Kidney tubule cell (primary cell): ENCODE data around the gene MBNL1.

Source experiments
- DNase-seq: peaks from one replicate; pipeline ENCODE4 v3.0.0-alpha.2; 2018; ENCODE audit warnings: low spot score

MBNL1 gene

GRCh38 chr3:152298393-152299248 lies 29.9 kb downstream of the MBNL1 start:
- DNase-seq, result peak; percentile 84

DNA sequence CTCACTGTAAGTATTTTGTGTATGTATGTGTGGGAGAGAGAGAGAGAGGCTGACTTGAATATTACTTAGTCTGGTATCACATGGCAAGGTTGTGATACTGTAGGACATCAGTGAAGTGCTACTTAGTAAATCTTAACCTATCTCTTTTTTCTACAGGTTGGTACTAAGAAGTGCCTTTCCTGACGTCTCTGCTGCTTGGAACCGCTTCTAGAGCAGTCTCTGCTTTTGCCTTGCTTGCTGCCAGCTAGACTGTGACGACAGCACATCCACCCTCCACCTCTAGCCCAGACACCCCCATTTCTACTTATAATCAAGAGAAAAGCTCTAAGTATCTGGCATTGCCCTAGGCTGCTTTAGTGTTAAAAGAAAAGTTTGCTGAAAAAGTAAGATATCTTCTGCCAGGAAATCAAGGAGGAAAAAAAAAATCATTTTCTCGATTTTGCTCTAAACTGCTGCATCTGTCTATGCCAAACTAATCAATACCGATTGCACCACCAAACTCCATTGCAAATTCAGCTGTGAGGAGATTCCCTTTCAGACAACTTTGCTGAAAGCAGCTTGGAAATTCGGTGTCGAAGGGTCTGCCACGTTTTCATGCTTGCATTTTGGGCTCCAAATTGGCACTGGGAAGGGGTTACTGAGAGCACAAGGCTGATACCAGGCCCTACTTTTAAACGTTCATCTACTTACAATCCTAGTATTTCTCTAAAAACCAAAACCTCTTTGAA lies 30.7 kb downstream of the MBNL1 start:
- no peak for DNase-seq

- no peak for DNase-seq
These were observed 31.5 kb downstream of the MBNL1 start for GRCh38 chr3:152300029-152300731.

DNA sequence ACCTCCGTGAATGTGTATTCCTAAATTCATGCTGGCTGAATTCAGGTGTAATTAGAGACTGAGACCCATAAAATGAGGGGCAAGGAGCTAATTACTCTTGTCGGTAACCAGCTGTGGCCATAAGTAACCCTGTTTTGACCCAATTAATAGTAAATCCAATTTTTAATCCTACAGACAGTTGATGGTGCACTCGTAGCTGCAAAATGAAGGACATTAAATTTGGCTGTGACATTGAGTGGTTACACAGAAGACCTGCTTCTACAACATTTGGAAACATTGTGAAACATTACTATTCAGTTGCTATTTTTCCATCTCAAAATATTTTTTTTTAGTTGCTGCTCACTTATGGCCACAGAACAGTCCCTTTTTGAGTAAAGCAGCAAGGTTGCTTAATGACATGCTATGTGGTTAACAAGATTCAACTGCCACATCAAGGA lies 33.0 kb downstream of the MBNL1 start:
- no peak for DNase-seq

- DNase-seq, result peak; percentile 36
These were observed 33.8 kb downstream of the MBNL1 start for GRCh38 chr3:152302521-152303021.

GRCh38 chr3:152304160-152304559 lies 35.4 kb downstream of the MBNL1 start:
- no peak for DNase-seq

DNA sequence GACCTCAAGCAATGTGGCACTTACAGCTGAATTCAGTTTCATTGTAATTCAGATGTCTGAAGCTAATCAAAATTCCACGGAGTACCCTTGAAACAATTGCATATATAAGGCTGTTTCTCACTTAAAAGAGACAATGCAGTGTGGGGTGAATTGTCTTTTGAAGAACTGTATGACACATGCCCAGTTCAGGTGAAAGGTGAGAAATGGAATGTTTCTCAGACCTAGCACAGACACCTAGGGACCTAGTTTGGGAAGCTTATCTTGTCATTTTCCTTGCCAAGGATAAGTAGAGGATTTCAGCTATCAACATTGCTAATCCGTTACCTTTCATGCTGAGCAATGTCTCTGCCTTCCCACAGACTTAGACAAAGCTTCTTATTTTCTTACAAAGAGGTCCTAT lies 36.3 kb downstream of the MBNL1 start:
- no peak for DNase-seq

GRCh38 chr3:152307829-152308474 lies 39.2 kb downstream of the MBNL1 start:
- peak; percentile 85 for DNase-seq

DNA sequence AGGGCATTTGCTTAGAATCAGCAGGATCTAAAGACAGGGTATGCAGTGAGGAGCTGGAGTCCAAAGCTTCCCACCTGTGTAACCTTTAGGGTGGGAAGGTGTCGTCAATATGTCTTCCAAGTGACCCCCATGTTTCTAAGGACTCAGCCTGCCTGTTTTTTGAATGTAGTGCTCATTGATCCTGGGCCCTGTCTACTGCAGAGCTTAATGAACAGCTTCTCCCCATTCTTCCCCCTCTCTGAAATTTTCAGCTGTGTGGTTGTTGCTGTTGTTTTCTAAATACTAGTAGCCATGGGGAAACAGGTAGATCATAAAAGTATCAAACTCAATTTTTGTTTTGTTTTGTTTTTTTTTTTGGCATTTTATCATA lies 39.7 kb downstream of the MBNL1 start:
- no peak for DNase-seq

- DNase-seq, result peak; percentile 46
These were observed 40.3 kb downstream of the MBNL1 start for GRCh38 chr3:152309031-152309430.

- no peak for DNase-seq
These were observed 41.0 kb downstream of the MBNL1 start for GRCh38 chr3:152309535-152310307.

GRCh38 chr3:152313430-152313829 lies 44.7 kb downstream of the MBNL1 start:
- no peak for DNase-seq

GRCh38 chr3:152313914-152314313 lies 45.2 kb downstream of the MBNL1 start:
- no peak for DNase-seq

DNA sequence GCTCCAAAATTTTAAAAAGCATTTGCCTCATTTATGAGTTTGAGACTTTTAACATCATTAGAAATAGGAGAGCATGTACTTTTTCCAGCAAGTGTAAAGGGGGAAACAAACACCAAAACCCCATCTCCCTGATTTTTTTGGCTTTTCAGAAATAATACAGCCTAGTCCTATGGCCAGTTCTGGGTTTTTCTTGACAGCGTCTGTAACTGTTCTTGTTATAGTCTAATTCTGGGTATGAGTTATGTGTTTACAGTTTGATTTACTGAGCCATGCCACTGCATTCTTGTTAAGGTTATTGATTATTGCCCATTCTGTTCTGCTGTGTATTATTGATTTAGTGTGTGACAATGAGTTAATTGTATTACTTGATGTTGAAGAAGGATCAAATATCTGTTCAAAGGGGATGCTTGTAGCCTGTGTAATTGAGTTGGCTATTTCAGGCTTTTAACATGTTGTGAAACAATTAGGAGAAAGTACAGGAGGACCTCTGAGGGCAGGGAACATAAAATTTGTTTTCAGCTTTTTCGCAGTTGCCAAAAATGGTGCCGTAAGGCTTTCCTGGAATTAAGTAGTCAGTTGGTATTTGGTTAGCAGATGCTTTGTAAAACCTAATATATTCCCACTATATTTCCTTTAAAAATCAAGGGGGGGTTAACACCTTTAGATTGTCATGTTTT lies 46.1 kb downstream of the MBNL1 start:
- no peak for DNase-seq

GRCh38 chr3:152315623-152316022 lies 46.9 kb downstream of the MBNL1 start:
- no peak for DNase-seq

DNA sequence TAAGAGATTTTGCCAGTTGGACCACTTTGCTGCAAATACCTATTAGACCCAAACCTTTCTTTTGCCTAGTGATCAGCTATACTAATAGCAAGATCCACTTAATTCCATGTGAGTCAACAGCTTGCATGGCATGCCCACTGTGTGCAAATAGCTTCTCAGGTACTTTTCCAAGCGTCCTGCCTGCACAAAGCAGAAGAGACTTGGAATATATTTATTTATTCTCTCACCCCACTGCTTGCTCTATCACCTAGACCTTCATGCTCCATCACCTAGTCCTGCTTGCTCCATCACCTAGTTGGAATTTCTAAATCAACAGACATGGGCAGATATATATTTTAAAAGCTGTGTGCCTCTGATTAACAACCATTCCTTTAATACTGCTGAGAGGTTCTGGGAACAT lies 47.6 kb downstream of the MBNL1 start:
- DNase-seq, result no peak

DNA sequence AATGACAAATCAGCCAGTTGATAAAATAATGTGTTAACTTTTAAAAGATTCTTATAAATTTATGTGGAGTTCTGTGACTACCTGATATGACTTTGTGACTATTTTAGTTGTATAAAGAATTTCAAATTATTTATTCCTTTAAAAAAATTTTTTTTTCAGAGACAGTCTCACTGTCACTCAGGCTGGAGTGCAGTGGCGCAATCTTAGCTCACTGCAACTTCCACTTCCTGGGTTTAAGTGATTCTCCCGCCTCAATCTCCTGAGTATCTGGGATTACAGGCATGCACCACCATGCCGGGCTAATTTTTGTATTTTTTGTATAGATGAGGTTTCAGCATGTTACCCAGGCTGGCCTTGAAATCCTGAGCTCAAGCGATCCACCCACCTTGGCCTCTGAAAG lies 48.5 kb downstream of the MBNL1 start:
- DNase-seq, result no peak

- peak; percentile 72 for DNase-seq
These were observed 49.2 kb downstream of the MBNL1 start for GRCh38 chr3:152317956-152318355.

- no peak for DNase-seq
These were observed 49.8 kb downstream of the MBNL1 start for GRCh38 chr3:152318512-152318911.

GRCh38 chr3:152319256-152319655 lies 50.5 kb downstream of the MBNL1 start:
- no peak for DNase-seq
